NCI-H146 (cell line): ENCODE results near the gene ZNF385D.

Source experiments
- DNase-seq: peaks from one replicate; lab custom pipeline; 2025; lab: John Stamatoyannopoulos, UW

The ZNF385D gene

DNA sequence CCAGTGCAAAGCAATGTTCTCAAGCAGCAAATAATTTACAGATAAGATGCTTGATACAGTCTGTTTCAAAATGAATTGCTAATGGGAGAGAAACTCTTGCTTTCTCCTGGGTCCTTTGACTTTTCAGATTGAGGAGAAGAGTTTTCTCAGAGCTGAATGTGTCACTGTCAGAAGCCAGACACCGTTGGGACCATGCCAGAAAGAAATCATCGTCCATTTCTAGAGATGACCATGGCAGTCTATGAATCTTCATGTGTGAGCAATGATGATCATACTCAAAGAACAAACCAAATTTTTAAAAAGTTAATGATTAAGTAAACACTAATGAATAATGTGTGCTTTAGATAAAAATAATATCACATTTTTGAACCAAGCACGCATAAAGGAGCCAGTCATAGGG lies 77.6 kb downstream of the ZNF385D start:
- no peak for DNase-seq

DNA sequence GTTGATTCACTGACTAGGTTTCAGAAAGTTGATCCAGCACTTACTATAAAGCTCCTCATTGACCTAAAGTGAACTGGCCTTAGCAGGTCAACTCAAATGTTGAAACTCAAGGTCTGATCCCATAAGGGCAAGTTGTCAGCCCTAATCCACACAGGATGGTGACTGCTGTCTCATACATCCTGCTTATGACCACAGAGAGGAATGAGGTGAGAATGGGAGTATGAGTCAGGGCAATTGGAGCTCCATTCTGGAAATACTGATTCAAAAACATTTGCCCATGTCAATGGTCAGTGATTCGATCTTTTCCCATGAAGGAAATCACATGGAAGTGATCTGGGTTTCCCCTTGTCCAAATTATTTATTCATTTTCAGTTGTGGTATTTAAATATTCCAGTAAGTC lies 78.7 kb downstream of the ZNF385D start:
- DNase-seq = no peak

DNA sequence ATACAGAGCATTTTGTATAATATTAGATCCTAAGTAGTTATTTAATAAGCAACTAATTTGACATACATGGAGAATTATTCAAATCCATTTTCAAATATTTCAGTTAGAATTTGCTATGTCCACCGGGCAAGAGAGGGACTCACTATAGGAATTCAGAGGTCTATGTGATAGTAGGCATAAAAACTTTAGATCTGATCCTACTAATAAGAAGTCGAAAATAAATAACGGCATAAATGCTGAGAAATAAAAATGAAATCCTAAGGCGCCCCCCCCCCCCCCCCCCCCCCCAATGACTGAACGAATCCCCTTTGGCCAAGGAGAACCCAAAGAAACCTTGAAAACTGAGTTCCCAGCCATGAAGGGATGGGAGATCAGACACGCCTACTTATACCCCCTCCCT lies 80.6 kb downstream of the ZNF385D start:
- DNase-seq = no peak

DNA sequence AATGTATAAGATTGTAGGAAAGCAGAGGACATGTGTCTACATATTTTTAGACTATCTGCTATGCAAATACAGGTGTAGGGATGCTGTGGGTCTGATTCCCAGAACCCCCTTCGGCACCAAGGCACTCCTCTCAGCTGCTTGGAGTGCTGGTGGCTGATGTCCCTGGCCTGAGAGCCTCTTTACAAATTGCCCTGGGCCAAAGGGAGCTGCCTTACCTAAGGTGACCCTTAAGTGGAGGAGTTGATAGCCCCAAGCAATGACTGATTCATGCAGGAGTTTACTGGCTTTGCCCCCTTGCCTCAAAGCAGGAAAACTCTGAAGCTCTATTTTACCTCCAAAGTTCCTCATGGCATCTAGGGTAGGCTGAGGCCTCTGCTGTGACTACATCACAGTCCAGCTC lies 83.0 kb downstream of the ZNF385D start:
- DNase-seq = no peak

DNA sequence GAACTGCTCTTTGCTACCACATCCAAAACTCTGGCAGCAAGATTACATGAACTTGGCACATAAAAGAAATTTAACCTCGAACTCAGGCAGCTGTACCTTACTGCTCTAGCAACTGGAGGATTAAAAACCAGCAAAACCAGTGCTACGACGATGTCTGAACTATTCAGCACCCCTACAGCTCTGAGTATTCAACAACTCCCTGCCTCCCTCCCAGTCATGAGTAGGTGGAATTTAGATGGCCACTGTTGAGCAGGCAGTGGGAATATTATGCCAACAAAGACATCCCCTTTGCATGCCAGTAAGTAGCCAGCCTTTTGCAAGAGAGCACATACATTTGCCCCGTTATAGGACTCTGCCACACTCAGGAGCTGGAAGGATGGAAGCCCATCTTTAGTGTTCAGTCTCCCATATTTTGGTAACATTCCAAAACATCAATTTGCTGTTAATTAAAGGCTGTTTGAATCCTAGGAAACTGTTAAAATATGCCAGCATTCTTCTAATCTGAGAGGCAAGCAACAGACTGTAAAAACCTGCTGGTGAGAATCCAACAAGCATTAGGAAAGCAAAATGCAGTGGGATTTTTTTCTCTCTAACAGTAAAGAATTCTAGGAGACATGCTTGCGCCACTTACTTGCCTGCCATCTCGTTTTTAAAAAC lies 85.4 kb downstream of the ZNF385D start:
- DNase-seq = no peak

DNA sequence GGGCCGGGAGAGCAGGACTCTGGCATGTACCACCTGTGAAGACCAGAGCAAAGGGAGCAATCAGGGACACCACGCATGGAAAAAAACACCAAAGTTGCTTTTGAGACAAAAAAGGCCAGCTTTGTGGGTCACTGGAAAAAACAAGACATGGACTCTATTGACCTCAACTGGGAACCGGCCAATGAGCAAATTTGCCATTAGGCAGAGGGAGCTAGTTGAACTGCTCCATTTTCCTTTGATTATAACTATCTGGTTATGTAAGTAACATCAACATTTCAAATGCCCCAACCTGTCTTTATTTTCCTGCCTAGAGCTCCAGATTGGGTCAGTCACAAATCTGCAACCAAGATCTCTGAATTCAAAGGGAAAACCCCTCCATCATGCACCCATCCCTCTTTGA lies 86.0 kb downstream of the ZNF385D start:
- no peak for DNase-seq

DNA sequence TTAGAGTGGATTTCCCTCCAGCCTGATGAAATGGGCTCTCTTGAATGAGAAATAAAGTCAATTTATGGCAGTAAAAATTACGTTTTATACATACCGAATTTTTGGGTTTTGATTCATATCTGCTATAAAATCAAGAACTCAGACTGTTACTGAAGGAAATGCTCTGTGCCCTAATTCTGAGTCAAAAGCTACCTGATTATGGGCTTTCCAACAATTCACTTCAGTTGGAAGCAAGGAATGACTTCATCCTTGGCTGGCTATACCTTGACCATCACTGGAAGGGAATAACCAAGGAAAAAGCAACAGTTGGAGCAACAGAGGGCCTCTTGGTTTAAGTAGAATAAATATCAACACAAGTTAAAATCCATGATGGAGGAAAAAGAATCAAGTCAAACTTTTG lies 88.6 kb downstream of the ZNF385D start:
- DNase-seq = no peak

DNA sequence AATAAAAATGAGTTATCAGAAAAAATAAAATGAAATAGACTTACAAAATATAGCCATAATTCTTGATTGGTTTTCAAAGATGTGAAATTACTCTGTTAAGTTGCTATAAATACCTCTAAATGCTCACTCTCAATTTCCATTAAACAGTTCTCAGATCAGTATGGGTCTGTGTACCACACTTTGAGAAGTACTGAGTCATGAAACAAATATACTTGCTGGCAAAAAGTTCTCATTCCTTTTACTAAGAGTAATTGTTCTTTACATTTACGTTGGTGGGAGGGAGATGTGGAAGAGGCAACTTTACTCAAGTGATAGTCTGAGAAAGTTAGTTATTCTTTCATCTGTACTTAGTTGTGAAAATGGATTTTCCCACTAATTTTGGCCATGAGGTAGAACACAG lies 96.3 kb downstream of the ZNF385D start:
- DNase-seq = no peak

DNA sequence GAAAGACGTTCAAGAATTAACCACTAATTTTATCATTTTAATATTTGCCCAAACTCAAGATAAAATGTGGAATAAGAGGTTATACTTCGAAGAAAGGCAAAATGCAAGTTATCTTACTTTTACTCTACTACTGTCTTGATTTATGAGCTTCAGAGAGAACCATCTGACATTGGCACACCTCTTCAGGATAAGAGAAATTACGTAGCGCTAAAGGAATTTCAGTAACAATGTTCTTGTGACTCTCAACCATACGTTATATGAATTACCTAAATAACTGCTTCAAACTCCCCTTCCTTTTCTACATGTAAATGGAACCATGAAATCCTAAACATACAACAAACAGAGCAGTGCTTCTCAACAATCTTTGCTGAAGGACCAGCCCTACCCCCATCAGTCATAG lies 96.8 kb downstream of the ZNF385D start:
- DNase-seq = no peak

DNA sequence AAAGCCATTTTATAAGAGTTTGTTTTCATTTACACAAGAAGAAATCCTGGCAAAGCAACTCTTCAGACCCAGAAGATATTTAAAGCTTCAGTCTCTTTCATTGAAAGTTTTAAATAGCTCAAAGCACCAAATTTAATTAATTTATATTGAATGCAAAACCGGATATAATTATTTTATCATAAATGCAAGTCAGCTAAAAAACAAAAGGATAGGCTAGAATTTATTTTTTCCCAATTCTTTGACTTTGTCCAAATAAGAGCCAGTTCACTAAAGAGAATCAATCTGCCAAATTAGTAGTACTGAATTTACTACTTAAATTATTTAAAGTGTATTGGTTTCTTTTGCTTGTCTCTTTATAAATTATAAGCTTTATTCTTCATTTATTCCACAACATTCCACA lies 101.5 kb downstream of the ZNF385D start:
- no peak for DNase-seq

DNA sequence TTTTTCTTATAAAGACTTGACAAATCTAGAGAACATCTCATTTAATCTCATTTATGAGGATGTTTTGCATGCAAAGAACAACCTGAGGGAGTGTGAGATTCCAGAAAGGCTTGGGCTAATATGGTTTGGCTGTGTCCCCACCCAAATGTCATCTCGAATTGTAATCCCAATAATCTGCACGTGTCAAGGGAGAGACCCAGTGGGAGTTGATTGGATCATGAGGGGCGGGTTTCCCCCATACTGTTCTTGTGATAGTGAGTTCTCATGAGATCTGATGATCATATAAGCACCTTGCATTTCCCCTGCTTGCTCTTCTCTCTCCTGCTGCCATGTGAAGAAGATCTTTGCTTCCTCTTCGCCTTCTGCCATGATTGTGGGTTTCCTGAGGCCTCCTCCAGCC lies 103.0 kb downstream of the ZNF385D start:
- no peak for DNase-seq

DNA sequence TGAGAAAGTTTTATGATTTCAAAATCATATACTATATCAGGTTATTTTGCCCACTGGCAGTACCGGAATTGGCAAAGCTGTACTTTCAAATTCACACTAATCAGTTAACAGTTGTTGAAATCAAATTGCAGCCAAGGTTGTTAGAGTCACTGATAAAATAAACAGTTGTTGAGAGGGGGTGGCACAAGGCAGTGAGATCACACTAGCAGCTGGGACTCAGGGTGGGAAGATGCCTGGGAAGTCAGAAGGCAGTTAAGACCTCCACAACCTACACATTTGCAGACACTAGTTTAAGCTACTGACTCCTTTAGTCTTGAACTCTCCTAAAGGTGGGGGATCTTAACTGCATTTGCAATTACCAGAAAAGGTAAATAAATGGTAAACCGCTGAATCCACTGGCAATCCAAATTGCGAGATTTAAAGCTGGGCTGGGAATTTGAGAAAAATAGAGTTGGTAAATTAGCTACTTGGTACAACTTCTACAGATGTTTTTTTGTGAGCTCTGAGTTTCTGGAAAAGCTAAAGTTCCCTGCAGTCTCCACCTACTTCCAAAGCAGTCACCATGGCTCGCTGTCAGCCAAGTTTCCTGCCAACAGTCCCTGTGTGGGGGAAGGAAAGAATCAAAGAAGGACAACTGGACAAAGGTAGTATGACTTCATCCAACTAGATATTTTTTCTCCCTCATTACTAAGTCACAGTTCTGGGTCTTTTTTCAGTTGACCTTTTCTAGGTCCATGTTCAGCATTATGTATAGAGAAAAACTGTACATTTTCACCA lies 105.7 kb downstream of the ZNF385D start:
- no peak for DNase-seq

DNA sequence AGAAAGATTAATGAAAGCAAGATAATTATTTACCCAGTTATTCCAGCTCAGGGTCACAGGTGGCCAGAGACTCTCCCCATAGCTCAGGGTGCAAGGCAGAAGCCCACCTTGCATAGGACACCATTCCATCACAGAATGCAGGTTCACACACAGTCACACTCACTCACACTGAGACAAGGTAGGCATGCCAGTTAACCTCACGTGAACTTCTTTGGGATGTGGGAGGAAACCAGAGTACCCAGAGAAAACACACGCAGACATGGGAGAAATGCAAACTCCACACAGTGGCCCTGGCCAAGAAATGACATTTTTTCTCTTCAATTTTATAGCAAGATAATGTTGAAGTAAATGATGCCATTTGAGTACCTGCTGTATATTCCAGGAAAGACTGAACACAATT lies 106.7 kb downstream of the ZNF385D start:
- no peak for DNase-seq

DNA sequence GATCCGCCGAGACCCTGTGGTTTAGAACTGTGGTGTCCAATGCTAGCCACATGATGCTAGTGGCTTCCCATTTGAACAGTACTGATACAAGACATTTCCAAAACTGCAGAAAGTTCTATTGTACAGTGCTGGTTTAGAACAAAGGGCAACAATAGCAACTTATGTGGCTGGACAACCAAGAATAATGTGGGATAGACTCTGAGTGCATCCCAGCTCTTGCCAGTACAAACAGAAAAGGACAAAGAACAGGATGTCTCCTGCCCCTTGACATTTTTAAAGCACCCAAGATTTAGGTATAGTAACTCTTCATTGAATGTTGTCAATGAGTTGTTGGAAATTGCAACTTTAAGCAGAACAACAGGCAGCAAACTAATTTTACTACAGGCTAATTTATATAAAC lies 107.3 kb downstream of the ZNF385D start:
- DNase-seq = no peak

DNA sequence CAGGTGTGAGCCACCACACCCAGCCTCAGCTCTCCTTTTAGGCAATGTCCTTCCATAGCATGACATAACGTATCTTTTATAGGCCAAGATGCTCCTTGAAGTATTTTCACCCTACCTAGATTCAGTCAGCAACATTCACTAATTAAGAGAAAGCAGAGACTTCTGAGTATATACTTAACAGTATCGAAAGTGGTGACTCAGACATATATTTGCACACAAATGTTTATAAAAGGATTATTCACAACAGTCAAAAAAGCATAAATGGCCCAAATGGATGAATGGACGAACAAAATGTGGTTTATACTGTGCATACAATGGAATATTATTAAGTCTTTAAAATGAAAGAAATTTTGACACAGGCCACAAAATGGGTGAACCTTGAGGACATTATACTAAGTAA lies 108.6 kb downstream of the ZNF385D start:
- DNase-seq = no peak

DNA sequence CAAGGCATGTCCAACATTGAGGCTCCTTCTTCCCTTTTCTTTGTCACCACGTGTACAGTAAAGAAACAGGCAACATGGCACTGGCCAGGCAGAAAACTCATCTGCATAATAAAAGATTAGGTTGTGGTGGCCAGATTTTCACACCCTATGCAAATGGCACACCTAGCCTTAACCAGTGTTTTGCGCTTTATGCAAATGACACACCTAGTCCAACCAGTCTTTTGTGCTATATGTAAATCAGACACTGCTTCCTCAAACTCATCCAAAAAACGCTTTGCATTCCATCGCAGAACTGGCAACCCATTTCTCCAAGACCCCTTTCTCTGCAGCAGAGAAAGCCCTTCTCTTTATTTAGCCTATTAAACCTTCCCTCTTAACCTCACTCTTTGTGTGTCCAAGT lies 109.1 kb downstream of the ZNF385D start:
- DNase-seq = no peak

DNA sequence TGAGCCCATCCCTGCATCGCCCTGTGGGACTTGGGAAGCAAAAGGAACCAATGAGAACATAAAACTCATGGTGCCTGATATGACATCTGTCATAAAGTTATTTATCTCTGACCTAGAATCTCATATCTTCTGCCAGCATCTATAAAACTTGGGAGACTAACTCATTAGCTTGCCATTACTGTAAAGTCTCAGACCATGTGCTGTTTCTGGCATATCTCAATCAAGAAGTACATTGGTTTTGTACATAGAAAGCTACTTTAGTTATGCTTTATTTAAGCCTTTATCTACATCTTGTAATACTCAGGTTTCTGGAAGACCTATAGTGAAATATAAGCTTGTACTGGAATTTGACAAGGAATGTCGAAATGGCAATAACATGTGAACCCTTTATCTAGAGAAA lies 112.5 kb downstream of the ZNF385D start:
- DNase-seq = no peak

DNA sequence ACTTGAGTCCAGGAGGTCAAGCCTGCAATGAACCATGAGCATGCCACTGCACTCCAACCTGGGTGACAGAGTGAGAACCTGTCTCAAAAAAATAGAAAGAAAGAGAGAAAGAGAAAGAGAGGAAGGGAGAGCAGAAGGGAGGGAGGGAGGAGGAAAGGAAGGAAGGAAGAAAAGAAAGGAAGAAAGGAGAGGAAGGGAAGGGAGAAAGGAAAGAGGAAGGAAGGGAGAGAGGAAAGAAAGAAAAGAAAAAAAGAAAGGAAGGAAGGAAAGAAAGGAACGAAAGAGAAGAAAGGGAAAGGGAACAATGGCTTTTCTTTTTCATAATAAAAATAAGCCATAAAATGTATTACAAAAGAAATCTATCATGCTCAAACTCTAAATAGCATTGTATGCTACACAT lies 116.9 kb downstream of the ZNF385D start:
- DNase-seq = no peak

DNA sequence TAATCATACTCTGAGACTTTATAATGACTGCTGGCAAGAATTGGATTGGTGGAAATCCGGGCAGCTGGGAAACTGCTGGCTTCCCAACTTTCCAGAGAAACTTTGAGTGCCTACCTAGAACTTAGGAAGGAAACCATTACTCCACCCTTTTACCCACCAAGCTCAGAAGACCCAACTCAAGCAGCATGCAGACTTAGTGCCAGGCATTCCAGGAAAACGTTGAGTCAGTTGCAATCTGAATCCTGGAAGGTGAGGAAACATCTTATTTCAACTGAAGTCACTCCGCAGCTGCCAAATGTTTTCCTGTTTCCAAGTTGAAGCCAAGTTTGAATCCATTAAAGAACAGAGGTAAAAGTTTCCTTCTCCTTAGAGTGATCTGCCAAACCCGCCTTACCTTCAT lies 126.5 kb downstream of the ZNF385D start:
- no peak for DNase-seq

DNA sequence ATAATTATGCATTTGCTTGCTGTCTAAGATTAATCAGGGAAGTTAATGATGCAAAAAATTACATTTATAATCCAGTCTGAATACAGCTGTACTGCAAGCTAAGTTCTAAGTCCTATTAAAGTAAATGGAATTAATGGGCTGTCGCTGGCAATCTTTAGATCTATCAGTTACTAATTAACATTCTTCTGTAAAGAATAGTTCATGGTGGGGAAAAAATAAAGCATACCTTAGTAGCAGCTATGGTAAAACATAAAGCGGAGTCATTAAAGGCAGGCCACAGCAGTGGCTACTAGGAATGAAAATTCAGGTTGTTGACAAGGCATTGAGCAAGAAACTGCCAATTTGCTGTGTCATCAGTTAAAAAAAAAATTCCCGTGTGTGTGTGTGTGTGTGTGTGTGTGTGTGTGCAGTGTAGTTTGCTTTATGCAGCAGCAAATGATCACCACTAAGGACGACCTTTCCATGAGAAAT lies 129.8 kb downstream of the ZNF385D start:
- no peak for DNase-seq

DNA sequence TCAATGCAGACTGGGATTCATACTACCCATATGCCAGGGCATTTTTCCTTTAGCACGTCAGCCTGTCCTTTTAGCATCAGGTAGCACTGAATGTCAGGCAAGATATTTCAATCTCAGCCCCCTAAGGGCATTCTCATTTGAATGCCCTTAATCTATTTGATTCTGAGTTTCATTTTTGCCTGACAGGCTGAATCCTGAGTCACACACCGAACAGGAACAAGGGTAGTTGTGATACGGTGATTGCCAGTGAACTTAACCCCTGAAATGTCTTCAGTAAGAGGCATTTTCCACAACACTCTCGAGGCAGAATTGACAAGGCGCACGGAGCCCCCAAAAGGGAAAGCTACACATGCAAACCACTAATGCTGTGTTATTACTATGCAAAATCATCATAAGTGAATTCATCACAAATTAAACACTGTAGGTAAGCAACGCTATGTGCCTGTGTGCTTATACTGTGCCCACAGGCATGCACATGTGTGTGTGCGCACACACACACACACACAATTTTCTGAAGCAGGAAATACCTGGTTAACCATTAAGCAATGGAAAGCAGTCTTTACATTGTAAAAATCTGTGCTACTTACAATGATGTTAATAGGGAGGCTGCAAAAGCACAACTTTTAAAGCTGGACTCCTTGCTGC lies 130.4 kb downstream of the ZNF385D start:
- DNase-seq = no peak

DNA sequence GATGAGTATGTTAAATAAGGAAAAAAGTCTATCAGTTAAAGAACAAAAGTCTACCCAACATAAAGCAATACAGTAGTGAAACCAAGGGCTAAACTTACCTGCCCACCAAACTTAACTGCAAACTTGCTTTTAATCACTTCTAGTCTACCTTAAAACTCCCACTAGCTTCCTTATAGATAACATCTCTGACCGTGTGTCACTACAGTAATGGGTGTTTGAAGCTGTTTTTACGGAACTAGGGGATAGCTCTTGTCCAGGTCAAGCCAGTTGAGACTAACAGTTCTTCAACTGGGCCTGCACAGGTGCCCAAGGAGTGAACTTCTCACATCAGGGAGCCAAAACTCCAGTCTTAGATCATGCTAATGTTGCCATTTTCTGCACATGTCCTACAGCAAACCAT lies 132.3 kb downstream of the ZNF385D start:
- no peak for DNase-seq

DNA sequence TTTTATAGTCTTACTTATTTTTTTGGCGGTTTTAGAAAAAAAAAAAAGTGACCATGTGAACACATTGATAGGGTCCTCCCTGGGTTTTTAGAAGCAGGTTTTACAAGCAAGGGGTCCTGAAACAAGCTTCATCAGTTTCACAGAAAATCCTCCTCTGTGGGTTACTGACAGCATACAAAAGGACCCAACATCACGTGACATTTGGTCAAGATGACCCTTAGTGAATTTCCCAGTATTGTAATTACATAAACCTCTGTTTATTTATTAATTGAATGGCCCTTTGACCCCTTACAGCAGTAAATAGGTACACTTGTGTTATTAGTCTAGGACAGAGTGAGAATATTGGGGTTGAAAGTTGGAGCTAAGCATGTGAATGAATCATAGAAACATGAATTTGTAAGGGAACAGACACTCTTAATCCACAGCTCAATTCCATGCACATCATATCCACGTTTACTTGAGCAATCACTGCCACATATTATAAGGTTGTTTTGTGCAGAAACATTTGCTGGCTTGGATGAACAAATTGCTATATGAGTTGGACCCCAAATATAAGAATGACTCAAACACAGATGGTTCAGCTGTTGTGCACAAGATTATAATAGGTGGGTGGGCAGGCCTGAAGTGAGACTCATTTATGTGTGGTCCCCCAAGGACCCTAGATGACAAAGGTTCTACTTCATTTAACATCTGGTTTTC lies 137.5 kb downstream of the ZNF385D start:
- DNase-seq = no peak
